ENCODE measurements around the gene CRISPLD2.

DNA sequence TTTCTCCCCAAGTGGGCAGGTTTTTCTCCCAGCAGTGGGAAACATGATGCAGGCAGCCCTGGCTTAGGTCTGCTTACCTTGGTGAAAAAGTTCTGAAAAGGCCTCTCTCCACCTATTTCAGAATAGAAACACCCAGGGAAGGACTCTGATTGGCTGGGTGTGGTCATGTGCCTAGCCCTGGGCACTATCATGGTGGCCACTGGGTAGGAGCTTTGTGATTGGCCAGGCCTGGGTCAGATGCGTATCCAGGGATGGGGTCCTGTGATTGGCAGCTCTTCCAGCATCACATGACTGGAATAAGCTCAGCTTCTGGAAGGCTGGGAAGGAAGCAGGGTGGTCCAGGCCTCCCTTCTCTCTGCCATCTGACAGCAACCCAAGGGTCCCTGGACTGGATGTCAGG, 138.0 kb downstream of the CRISPLD2 start:
- no peak for TF ChIP-seq CTCF (IDR thresholded peaks at IDR 0.05)
- no peak for TF ChIP-seq POLR2A (IDR thresholded peaks at IDR 0.05)

All from body of pancreas (tissue), 4 donors.